NCI-H2196 treated with DMSO at 0.1 percent for 48 hours (cell line): ENCODE measurements around the gene RALGAPA2.

Source experiments
- DNase-seq: peaks from one replicate; lab custom pipeline; 2025; ENCODE audit not compliant: unreplicated experiment; lab: John Stamatoyannopoulos, UW

Gene RALGAPA2

GRCh38 chr20:20685635-20686034 is 26.8 kb downstream of the RALGAPA2 start:
- no peak for DNase-seq

DNA sequence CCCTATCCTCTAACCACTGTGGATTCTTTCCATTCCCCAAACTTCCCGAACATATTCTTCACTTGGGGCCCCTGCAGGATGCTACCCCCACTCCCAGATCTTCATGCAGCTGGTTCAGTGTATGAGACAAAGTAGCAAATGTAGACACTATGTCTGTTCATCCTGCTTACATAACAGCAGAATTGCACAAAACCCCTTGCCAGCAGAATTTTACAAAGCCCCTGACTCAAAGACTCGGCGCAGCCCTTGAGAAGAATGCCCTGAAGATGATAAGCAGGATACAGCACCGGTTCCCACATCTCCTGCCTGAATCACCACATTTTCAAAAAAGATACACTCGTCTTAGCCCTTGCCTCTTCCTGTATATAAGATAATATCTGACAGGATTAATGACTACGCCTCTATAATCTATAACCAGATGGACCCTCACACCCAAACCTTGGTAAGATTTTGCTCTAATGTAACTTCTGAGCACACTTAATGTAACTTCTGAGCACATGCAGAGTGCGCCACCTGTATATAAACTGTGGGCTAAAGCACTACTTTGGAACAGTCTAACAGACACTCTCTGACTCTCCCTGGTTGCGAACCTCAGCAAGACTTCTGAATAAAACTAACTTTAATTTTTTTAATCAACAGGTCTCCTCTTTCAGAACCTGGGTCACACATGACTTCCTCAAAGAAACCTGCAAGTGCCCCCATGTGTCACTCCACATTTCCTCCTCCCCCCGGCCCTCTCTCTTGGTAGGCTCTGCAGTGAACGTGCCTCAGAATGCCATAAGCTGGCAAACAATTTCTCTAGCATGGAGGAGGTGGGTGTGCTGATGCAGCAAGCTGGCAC is 28.7 kb downstream of the RALGAPA2 start:
- no peak for DNase-seq

GRCh38 chr20:20683020-20683419 is 29.4 kb downstream of the RALGAPA2 start:
- DNase-seq: no peak

DNA sequence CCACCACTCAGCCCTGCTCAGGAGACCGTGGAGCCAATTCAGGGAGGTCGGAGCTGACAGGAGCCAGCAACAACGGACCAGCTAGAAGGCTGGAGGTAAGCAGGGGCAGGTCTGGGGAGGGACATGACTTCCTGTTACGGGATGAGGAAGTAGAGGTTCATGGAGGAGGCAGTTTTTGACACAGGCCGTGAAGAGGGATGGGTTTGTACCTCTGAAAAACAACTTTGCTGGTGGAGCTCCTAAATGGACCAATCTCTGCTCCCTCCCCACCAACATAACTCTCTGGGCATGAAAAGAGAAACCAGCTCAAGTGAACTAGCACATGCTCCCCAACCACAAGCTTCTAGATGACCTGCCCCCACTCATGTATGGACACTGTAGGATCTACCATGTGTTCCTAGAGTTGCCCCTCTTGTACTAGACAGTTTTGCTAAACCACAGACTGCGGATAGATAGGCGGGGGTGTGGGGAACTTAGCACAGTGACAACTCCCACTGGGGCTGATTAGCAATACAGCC is 31.4 kb downstream of the RALGAPA2 start:
- no peak for DNase-seq

GRCh38 chr20:20679316-20679715 is 33.1 kb downstream of the RALGAPA2 start:
- DNase-seq: no peak

DNA sequence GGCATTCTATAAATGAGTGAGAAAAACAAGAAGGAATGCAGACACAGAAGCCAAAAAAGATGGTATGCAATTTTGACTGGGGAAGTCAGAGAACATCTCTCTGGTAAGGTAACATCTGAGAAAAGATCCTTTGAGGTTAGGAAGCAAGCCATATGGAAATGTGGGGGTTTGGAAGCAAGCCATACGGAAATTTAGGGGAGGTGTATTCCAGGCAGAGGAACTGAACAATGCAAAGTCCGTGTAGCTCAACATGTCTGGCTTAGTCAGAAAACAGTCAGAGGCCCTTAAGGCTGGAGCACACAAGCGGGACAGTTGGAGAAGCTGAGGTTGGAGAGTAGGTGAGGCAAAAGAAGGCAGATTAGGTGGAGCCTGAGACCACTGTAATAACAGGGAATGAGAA is 35.3 kb downstream of the RALGAPA2 start:
- DNase-seq: no peak

GRCh38 chr20:20668639-20669038 is 43.8 kb downstream of the RALGAPA2 start:
- DNase-seq: no peak

GRCh38 chr20:20666359-20666758 is 46.1 kb downstream of the RALGAPA2 start:
- DNase-seq: peak; percentile 40

GRCh38 chr20:20665606-20666332 is 46.7 kb downstream of the RALGAPA2 start:
- DNase-seq: no peak

DNA sequence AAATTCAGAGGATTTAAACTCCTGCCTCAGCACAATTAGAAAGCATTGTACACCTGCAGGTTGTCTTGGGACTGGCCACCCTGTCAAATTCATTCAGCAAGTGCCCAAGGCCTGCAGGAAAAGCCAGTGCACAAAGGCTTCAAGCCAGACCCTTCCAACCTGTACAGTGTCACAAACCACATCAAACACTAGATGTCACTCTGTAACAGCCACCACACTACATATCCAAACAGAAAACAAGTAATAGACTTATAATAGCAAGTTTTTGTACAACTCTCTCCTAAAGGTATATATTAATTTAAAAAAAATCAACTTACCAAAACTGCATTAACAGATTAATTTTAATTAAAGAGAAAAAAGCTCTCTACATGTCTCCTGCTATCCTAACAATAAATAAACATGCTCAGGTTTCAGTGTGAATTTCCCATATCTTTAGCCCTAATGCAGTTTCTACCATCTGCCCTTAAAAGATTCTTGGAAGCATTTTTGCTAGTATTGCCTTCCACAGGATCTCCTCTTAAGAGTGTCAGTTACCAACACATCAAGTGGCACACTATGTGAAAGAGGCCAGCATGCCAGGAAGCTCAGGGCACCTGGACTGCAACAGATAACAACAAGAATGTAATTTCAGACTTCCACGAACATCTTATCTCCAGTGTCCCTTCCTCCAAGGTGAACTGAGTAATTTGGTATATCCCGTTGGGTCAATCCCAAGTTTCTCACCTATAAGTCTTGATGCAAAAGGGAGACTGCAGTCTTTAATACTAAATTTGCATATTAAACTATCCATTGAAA is 47.5 kb downstream of the RALGAPA2 start:
- DNase-seq: peak; percentile 36

DNA sequence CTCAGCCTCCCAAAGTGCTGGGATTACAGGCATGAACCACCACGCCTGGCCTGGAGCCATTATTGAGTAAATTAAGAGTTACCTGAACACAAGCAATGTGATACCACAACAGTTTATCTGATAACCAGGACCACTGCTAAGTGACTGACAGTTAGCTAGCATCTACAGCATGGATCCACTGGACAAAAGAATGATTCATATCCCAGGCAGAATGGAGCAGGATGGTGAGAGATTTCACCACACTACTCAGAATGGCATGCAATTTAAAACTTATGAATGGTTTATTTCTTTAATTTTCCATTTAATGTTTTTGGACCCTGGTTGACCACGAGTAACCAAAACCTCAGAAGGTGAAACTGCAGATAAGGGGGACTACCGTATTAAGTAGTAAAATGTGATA is 48.6 kb downstream of the RALGAPA2 start:
- DNase-seq: no peak

- no peak for DNase-seq
Observed at GRCh38 chr20:20658871-20659431, 53.5 kb downstream of the RALGAPA2 start.

DNA sequence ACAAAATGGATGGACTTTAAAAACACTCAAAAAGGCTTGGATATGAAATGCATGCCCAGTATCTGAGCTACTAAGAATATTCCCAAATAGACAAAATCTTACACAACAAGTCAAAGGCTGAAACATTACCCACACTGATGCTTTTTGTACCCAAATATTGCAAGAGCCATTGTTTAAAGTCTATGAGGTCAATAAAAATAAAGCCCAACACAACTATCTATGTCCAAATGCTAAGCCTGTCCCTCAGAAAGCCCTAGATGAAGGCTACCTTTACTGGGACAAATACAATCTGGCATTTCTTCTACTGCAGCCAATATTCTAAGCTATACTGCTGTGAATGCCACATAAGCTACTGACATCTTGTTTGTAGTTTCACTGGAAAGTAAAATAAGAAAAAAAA is 54.3 kb downstream of the RALGAPA2 start:
- DNase-seq: no peak

- DNase-seq: no peak
Observed at GRCh38 chr20:20657092-20657491, 55.4 kb downstream of the RALGAPA2 start.

DNA sequence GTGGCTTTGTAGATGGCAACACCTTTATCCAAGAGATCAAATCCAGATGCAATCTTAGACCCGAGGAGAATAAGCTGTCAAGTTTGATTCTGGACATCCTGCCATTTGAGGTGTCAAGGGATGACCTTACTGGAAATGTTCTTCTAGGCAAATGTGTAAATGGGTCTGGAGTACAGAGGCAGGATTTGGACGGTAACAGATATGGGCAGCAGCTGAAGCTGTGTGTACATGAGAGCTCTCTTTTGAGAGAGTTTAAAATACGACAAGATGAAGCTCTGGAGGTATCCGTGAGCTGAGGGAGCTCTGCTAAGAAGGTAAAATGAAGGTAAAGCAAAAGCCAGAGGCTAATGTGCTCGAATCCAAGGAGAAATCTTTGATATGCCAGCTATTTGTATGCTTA is 56.6 kb downstream of the RALGAPA2 start:
- no peak for DNase-seq

DNA sequence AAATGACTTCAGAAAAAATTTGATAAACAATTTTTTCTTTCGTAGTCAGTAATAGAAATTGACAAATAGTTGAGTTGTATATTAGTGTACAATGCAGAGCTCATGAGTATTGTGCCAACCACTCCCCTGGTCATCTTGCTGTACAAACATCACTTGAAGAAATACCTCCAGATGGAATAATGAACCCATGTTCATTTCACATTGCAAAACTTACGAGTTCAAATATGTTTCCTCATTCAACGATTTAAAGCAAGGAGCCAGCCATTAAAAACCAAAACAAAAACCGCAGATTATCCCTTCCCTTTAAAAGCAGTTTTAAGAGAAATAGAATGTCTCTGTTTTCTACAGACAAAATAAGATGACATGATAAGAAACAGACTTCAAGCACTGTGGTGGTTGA is 62.5 kb downstream of the RALGAPA2 start:
- no peak for DNase-seq

- no peak for DNase-seq
Observed at GRCh38 chr20:20643927-20644326, 68.5 kb downstream of the RALGAPA2 start.

DNA sequence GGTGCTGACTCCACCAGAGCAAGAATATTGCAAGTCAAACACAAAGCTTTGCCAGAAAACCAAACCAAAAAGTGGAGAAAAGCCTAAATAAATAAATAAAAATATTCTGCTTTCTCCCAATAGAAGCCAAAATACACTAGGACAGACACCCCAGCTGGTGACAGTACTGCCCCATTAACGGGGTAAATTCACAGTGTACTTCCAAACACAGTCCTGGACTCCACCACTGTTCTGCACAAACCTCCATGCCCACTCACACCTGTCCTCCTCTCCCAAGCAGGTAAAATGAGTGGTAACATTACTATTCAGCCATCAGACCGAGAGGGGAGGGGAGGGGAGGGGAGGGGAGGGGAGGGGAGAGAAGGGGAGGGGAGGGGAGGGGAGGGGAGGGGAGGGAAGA is 70.7 kb downstream of the RALGAPA2 start:
- no peak for DNase-seq

DNA sequence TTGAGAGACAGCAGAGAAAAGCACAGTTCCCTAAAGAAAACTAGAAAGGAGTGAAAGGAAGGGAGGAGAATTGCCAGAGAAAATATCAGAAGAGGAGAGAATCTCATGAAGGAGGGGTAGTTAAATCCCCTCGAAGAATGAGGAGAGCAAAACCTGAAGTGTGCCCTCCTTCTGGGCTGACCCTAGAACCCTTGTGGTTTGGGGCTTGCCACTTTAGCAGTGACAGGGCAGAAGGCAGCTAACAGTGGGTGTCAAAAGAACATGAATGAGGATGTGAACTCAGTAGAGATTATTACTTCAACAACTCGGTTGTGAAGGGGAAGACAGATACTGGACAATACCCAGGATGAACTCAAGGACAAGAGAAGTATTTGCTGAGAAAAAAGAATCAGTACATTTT is 73.6 kb downstream of the RALGAPA2 start:
- no peak for DNase-seq

DNA sequence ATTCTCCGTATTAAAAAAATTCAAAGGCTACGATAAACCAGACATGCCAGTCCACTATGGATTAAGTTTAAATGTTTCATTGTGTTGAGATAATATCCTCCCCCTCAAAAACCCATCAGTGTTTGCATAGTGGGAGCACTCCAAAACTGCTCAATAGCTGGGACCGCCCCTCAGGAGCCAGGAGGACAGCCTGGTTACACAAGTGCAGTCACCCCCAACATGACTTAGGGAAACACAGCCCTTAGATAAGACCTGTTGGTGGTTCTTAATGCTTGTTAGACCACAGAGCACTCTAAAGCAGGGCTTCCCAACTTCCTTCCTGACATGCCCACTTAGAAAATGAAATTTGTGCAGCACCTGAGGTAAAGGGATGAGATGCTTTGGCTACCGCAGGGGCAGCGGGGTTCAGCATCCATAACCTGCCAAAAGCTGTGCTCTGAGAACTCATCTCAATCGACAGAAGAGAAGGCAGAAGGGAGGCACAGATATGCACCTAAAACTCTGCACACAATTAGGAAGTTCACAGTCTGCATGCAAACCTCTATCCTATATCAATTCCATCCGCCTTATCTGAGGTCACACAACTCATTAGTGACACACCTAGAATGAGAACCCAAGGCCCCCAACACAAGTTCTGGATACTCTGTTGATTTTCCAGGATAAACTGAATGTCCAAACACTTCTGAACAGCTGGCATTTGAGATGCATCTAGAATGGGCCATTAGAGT is 74.3 kb downstream of the RALGAPA2 start:
- no peak for DNase-seq
